Measurements from ENCODE around the gene SRPK2.

DNA sequence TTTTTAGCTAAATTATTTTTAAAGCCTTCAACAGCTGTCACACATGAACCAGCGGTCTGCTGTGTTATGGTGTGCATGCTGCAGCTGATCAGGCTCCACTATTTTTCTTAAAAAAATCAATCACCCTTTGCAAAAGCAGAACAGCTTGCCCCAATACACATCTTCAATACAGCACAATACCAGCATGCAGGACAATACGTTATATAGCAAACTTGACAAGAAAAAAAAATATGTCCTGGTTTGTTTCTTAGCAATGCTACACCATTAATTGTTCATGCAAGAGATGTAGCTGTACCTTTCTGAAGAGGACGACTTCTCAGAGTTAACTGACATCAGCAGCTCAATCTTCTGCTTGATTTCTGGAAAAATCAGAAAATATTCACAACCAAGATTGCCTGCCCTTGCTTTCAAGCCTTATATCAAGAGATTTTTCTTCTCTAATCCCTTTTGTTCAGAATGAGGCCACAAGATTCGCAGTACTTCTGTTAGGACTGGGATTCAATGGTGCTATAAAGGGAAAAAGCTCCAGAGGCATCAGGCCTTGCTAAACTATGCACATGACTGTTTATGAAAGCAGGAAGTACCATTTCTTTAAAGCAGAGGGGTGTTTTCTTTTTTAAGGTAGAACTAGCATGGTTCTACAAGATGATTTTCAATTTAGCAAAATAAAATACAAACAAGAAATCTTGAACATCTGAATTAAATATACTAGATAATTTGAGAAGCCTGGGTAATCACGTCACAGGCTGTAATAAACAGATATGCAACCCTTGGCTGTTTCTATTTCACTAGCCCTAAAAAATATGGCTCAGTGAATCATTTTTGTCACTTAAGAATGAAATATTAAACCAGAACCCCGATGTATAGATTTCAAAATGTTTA lies 120.0 kb downstream of the SRPK2 start:
- TF ChIP-seq, protein P1, sequence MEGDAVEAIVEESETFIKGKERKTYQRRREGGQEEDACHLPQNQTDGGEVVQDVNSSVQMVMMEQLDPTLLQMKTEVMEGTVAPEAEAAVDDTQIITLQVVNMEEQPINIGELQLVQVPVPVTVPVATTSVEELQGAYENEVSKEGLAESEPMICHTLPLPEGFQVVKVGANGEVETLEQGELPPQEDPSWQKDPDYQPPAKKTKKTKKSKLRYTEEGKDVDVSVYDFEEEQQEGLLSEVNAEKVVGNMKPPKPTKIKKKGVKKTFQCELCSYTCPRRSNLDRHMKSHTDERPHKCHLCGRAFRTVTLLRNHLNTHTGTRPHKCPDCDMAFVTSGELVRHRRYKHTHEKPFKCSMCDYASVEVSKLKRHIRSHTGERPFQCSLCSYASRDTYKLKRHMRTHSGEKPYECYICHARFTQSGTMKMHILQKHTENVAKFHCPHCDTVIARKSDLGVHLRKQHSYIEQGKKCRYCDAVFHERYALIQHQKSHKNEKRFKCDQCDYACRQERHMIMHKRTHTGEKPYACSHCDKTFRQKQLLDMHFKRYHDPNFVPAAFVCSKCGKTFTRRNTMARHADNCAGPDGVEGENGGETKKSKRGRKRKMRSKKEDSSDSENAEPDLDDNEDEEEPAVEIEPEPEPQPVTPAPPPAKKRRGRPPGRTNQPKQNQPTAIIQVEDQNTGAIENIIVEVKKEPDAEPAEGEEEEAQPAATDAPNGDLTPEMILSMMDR (IDR thresholded peaks at IDR 0.05; ENCODE audit: low read depth, low read length) = no peak
- TF ChIP-seq POLR2A (IDR thresholded peaks at IDR 0.05; ENCODE audit: extremely low read depth, insufficient read length) = no peak
- TF ChIP-seq MYC (IDR thresholded peaks at IDR 0.05; ENCODE audit: low read depth, low read length) = no peak

Measured in NB4 (cell line).